SU-DHL-6 (cell line): ENCODE measurements around the gene DVL1.

ENCODE experiments used
- EZH2phosphoT487 ChIP-seq: fragments of 200-600 bp; sonication (generic), shearing (Covaris generic); conservative IDR thresholded peaks from 2 replicates; pipeline ENCODE4 v1.6.1; 2018; ENCODE audit warnings: mild to moderate bottlenecking, antibody characterized with exemption, low read length, moderate library complexity, mixed read lengths
- TF ChIP-seq, protein P1 (sequence below): fragments of 200-600 bp; sonication (generic); IDR thresholded peaks from one replicate; pipeline ENCODE4 v1.5.1; 2017; ENCODE audit warnings: antibody characterized with exemption, mild to moderate bottlenecking, low read length, moderate library complexity; ENCODE audit not compliant: insufficient read depth, poor library complexity, severe bottlenecking

DNA sequence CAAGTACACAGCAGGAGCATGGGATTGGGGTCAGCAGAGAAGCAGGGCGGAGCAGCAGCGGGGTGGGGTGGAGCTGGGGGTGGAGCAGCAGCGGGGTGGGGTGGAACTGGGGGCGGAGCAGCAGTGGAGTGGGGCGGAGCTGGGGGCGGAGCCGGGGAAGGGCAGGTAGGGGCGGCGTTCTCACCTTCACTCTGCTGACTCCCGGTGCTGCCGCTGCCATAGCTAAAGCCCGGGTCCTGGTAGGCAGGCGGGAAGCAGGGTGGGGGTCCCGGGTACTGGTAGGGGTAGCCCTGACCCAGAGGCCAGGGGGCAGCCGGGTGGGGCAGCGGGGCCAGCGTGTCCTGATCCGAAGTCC, 11.4 kb downstream of the DVL1 start:
- no peak for TF ChIP-seq EZH2phosphoT487
- TF ChIP-seq, protein P1, sequence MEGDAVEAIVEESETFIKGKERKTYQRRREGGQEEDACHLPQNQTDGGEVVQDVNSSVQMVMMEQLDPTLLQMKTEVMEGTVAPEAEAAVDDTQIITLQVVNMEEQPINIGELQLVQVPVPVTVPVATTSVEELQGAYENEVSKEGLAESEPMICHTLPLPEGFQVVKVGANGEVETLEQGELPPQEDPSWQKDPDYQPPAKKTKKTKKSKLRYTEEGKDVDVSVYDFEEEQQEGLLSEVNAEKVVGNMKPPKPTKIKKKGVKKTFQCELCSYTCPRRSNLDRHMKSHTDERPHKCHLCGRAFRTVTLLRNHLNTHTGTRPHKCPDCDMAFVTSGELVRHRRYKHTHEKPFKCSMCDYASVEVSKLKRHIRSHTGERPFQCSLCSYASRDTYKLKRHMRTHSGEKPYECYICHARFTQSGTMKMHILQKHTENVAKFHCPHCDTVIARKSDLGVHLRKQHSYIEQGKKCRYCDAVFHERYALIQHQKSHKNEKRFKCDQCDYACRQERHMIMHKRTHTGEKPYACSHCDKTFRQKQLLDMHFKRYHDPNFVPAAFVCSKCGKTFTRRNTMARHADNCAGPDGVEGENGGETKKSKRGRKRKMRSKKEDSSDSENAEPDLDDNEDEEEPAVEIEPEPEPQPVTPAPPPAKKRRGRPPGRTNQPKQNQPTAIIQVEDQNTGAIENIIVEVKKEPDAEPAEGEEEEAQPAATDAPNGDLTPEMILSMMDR = no peak
